ENCODE results near the gene TARS3.

DNA sequence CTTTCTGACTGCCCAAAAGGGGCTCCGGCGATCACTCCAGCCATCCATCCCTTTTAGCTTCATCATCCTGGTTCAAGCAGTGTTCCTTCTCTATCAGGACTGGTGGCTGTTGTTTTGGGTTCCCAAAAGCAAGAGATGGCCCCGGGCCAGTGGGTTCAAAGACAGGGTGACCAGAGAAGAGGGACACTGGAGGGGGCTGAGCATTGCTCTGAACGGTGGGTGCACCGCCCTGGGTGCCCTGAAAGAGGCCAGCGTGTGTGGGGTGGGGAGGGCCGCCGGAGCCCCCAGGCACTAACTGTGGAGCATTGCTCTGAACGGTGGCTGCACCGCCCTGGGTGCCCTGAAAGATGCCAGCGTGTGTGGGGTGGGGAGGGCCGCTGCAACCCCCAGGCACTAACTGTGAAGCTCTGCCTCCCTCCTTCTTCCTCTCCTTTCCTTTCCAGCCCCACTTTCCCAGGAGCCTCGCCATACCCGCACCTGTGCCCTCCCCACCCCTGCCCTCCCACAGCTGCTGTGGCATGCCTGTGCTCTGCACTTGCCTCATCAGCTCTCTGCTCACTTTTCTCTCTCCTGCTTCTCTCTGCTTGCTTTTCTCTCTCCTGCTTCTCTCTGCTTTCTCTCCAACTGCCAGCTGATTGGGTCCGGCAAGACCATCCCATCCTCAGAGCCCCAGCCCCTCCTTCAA is 41.6 kb upstream of the TARS3 start:
- no peak for TF ChIP-seq POLR2A (IDR thresholded peaks at IDR 0.05)
- TF ChIP-seq, protein P1, sequence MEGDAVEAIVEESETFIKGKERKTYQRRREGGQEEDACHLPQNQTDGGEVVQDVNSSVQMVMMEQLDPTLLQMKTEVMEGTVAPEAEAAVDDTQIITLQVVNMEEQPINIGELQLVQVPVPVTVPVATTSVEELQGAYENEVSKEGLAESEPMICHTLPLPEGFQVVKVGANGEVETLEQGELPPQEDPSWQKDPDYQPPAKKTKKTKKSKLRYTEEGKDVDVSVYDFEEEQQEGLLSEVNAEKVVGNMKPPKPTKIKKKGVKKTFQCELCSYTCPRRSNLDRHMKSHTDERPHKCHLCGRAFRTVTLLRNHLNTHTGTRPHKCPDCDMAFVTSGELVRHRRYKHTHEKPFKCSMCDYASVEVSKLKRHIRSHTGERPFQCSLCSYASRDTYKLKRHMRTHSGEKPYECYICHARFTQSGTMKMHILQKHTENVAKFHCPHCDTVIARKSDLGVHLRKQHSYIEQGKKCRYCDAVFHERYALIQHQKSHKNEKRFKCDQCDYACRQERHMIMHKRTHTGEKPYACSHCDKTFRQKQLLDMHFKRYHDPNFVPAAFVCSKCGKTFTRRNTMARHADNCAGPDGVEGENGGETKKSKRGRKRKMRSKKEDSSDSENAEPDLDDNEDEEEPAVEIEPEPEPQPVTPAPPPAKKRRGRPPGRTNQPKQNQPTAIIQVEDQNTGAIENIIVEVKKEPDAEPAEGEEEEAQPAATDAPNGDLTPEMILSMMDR (IDR thresholded peaks at IDR 0.05), result no peak

Data from thyroid gland (tissue), 4 donors.